ENCODE data around the gene ZNF260. TPM values are rescaled to one million over a fixed set of nuclear protein-coding genes. Genes with fewer than 3 reads are reported as not detected.

ZNF260 gene
- total RNA-seq, result 10 to 100 TPM; 10.6 to 13.7 TPM

DNA sequence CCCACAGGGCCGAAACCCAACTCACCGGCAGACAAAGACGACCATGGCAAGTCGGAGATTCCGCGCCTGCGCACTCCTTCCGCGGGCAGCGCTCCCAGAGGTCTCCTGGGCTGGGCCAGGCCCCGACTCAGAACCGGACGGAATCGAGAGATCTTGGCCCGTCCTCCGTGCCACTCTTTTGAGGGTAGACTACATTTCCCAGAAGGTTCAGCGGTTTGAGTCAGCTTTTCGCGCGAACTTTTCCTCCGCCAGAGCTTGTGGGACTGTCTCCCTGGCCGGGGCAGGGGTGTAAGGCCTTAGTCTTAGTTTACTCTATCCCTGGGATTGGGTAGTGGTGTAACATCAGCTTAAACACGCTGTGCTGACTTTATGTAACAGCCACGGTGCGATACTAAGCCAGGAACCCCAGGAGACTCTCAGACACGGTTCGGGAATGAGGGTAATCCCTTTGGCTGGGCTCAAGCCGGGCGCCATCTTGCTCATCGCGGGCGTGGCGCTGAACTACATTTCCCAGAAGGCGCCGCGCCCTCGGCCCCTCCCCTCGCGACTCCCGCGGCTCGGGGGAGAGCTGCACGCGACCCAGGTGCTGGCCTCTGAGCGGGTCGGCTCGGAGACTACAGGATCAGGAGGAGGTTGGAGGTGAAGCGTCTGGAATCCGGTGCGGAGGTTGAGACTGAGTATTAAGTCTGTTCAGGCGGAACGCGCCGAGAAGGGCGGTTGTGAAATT lies at the start of gene ZNF260:
ZNF260 (minus strand) TSS at position 78 of the 727 bp plus-strand sequence. CDS start 13,033 bp downstream, outside the sequence.
- POLR2A ChIA-PET, result interaction anchor here (1.2 kb wide), 1 partner anchor 45 kb away, joined by 4 read pairs; the partner anchor contains the start of gene ZNF529
- peak; percentile 94 for DNase-seq
- Mint-ChIP-seq H3K4me1 (peaks cover 23% of the 10 kb centered on the region), H3K4me3 (peak within 1 kb of the TSS; percentile 98), H3K27me3 (no peaks in the 10 kb centered on the region), H3K36me3 (ENCODE audit: low read depth) (peaks cover 57% of the 10 kb centered on the region), H3K9me3 (peaks cover 42% of the 10 kb centered on the region), H3K27ac (peak within 1 kb of the TSS; percentile 98)
- CTCF ChIA-PET, result interaction anchor here (1.3 to 2.8 kb wide), 3 partner anchors 13 to 84 kb away, joined by 3 to 10 read pairs (median 3); partner anchors contain the start of gene ZNF566

DNA sequence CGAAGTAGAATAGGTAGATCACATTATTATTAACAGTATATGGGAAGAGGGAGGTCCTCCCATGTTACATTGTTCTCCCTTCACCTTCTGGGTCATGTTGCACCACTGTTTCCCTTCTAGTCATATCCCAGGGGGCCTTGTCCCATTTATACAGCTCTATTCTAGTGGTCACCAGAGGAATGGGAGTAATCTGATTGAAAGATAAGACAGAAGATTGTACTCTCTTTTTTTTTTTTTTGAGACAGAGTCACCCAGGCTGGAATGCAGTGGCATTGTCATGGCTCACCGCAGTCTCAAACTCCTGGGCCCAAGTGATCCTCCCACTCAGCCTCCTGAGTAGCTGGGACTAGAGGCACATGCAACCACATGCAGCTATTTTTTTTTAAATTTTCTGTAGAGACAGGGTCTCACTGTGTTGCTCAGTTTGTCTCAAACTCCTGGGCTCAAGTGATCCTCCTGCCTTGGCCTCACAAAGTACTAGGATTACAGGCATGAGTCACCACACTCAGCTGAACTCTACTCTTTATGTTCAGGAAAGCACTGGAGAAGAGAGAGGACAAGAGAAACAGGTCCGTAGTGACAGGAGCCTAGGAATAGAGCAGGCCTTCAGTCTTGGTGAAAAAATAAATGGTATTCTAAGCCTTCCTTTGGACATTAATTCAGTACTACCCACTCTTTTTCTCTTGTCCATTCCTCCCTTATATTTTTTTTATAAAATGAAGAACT lies 49.4 kb upstream of the ZNF260 start:
- ChIA-PET POLR2A (interaction anchor here (0.9 kb wide), 1 partner anchor 19 kb away, joined by 11 read pairs; no protein-coding TSS in a partner anchor), CTCF (no interaction called here)
- H3K9me3 Mint-ChIP-seq, result peaks cover 43% of the 10 kb centered on the region
- no peaks in the 10 kb centered on the region for H3K27me3 Mint-ChIP-seq
- DNase-seq, result no peak
- no peak overlapping the region for H3K4me3 Mint-ChIP-seq
- peaks cover 81% of the 10 kb centered on the region for H3K36me3 Mint-ChIP-seq (ENCODE audit: low read depth)
- no peak overlapping the region for H3K27ac Mint-ChIP-seq
- H3K4me1 Mint-ChIP-seq, result peaks cover 26% of the 10 kb centered on the region

DNA sequence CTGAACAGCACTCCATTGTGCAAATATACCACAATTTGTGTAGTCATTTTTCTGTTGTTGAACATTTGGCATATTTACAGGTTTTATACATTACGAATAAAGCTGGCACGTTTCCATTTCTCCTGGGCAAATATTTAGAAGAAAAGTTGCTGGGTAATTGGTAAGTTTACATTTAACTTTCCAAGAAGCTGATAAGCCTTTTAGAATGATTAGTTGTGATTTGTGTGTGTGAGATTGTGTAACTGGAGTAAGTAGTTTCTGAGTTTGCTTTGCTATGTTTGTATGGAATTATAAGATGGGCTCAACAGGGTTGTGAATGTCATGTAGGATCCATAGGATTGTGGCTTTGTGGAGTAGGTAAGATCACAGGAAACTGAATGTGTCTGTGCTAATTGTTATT lies 46.7 kb upstream of the ZNF260 start:
- H3K4me1 Mint-ChIP-seq, result peaks cover 34% of the 10 kb centered on the region
- peak overlapping the region; percentile 87 for H3K4me3 Mint-ChIP-seq
- POLR2A ChIA-PET, result no interaction called here
- no peaks in the 10 kb centered on the region for H3K27me3 Mint-ChIP-seq
- CTCF ChIA-PET, result no interaction called here
- peaks cover 34% of the 10 kb centered on the region for H3K9me3 Mint-ChIP-seq
- no peak for DNase-seq
- peak overlapping the region; percentile 94 for H3K27ac Mint-ChIP-seq
- H3K36me3 Mint-ChIP-seq (ENCODE audit: low read depth), result peaks cover 75% of the 10 kb centered on the region

DNA sequence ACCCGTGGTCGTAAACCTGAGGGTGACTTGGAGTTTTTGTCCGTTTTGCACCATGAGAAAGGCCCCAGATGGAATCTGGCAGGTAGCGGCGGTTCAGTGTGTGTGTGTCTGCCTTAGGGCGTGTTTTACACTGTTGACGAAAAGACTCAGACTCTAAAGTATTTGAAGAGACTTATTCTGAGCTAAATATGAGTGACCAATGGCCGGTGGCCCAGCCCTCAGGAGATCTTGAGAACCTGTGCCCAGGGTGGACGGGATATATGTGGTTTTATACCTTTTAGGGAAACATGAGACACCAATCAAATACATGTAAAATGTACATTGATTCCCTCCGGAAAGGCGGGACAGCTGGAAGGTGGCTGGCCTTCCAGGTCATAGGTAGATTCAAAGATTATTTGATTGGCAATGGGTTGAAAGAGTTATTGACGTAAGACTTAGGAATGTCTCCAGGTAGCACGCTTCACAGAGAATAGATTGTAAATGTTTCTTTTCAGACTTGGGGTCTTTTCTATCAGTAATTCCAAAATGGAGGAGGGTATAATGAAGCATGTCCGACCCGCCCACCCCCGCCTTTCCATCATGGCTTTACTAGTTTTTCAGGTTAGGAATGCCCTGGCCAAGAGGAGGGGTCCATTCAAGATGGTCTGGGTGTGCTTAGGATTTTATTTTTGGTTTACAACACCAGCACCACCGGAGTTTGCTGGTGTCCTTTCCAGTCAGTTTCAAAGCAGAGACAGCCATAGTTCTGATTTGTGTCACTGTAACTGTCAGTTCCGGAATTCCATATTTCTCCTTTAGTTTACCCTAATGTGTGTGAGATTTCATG lies 46.0 kb upstream of the ZNF260 start:
- ChIA-PET CTCF (no interaction called here), POLR2A (no interaction called here)
- H3K27me3 Mint-ChIP-seq, result no peaks in the 10 kb centered on the region
- H3K4me3 Mint-ChIP-seq, result peak overlapping the region; percentile 87
- peaks cover 34% of the 10 kb centered on the region for H3K4me1 Mint-ChIP-seq
- H3K27ac Mint-ChIP-seq, result peak overlapping the region; percentile 94
- H3K36me3 Mint-ChIP-seq (ENCODE audit: low read depth), result peaks cover 75% of the 10 kb centered on the region
- H3K9me3 Mint-ChIP-seq, result peaks cover 30% of the 10 kb centered on the region
- no peak for DNase-seq

DNA sequence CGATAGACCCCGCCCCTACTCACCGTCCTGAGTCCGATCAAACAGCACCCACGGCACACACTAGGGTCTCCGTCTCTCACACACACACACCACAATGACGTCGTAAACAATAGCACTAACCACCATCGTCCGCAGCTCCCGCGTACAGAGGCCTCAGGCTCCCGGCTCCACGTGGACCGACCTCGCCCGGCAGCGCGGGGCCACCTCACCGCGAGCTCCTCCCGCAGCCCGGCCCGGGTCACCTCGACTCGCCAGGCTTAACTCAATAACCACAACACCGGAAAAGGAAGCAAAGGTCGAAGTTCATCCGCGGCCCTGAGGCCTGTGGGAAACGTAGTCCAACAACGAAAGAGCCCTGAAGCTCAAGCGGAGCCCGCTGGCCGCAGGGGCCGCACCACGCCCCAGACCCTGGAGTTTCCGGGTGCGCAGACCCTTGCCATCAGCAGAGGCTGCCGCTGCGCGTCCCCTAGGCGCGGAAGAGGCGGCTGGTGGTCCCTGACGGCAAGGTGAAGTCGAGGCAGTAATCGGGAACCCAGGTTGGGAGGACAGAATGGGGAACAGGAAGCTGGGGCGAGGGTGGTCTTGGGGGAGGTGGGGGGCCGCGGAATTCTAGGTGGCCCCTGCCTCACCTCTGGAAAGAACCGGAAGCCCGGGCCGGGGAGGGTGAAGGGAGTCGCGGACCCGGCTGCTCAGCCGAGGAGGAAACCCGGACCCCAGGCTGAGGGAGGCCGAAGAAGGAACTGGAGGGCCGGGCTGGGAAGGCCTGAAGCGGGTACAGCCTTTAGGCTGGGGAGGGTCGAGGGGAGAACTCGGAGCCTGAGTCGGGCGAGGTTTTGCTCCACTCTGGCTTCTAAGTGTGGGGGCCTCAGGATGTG lies 45.2 kb upstream of the ZNF260 start, which contains the start of gene ZNF529:
ZNF529 (minus strand) TSS at position 273 of the 875 bp plus-strand sequence. CDS start 946 bp downstream, outside the sequence.
- ChIA-PET CTCF (interaction anchor here (0.9 kb wide), 1 partner anchor 32 kb away, joined by 3 read pairs; the partner anchor contains the start of gene ZNF382), POLR2A (interaction anchor here (0.6 to 1.1 kb wide), 3 partner anchors 32 to 186 kb away, joined by 3 to 7 read pairs (median 4); partner anchors contain the start of genes ZNF260 and ZNF382)
- Mint-ChIP-seq H3K4me1 (peaks cover 34% of the 10 kb centered on the region), H3K36me3 (ENCODE audit: low read depth) (peaks cover 75% of the 10 kb centered on the region), H3K9me3 (peaks cover 35% of the 10 kb centered on the region), H3K27me3 (no peaks in the 10 kb centered on the region), H3K4me3 (peak within 1 kb of the TSS; percentile 87), H3K27ac (peak within 1 kb of the TSS; percentile 94)
- DNase-seq, result peak; percentile 90

DNA sequence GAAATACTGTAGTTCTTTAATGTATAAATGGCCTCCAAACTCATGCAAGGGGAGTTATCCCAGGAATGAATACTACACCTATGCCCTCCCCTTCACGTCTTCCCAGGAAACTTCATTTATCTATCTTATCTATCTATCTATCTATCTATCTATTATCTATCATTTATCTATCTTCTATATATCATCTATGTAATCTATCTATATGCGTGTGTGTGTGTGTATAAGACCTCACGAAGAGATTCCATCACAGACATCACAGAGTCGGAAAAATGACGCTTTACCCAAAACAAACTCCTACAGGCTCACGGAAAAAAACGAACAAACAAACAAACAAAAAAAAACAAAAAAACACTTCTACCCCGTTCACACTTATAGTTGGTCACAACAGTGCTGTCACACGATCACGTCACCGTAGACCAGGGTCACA lies 44.5 kb upstream of the ZNF260 start:
- H3K4me3 Mint-ChIP-seq, result peak overlapping the region; percentile 87
- ChIA-PET POLR2A (interaction anchor here (1.1 kb wide), 2 partner anchors 32 to 44 kb away, joined by 4 to 7 read pairs; partner anchors contain the start of genes ZNF260 and ZNF382), CTCF (interaction anchor here (0.6 to 0.9 kb wide), 2 partner anchors 32 to 1171 kb away, joined by 3 read pairs; partner anchors contain the start of gene ZNF382)
- peaks cover 36% of the 10 kb centered on the region for H3K4me1 Mint-ChIP-seq
- no peaks in the 10 kb centered on the region for H3K27me3 Mint-ChIP-seq
- peaks cover 40% of the 10 kb centered on the region for H3K9me3 Mint-ChIP-seq
- H3K27ac Mint-ChIP-seq, result peak overlapping the region; percentile 94
- DNase-seq, result no peak
- peaks cover 79% of the 10 kb centered on the region for H3K36me3 Mint-ChIP-seq (ENCODE audit: low read depth)

DNA sequence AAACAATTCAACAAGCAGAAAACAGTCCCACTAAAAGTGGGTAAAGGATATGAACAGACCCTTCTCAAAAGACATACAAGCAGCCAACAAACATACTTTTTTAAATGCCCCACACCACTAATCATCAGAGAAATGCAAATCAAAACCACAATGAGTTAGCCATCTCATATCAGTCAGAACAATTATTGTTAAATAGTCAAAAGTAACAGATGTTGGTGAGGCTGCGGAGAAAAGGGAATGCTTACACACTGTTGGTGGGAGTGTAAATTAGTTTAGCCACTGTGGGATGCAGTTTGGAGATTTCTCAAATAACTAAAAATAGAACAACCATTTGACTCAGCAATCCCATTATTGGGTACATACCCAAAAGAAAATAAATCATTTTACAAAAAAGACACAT lies 36.3 kb upstream of the ZNF260 start:
- no peak for DNase-seq
- H3K4me3 Mint-ChIP-seq, result no peak overlapping the region

DNA sequence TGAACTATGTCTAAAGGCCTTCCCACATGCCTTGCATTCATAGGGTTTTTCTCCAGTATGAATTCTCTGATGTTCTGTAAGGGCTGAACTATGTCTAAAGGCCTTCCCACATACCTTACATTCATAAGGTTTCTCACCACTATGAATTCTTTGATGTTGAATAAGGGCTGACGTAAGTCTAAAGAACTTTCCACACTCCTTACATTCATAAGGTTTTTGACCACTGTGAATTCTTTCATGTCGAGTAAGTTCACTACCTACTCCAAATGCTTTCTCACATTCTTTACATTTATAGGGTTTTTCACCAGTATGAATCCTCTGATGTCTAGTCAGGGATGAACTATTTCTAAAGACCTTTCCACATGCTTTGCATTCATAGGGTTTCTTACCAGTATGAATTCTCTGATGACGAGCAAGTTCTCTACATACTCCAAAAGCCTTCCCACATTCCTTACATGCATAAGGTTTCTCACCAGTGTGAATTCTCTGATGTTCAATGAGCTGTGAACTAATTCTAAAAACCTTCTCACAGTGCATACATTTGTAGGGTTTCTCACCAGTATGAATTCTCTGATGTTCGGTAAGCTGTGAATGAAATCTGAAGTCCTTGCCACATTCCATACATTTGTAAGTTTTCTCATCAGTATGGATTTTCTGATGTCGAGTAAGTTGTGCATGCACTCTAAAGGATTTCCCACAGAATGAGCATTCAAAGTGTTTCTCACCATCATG lies 19.1 kb upstream of the ZNF260 start:
- no peak overlapping the region for H3K27ac Mint-ChIP-seq
- POLR2A ChIA-PET, result no interaction called here
- H3K4me3 Mint-ChIP-seq, result no peak overlapping the region
- peaks cover 77% of the 10 kb centered on the region for H3K9me3 Mint-ChIP-seq
- no peaks in the 10 kb centered on the region for H3K4me1 Mint-ChIP-seq
- peaks cover 88% of the 10 kb centered on the region for H3K36me3 Mint-ChIP-seq (ENCODE audit: low read depth)
- no peaks in the 10 kb centered on the region for H3K27me3 Mint-ChIP-seq
- no peak for DNase-seq
- CTCF ChIA-PET, result no interaction called here

More for the DNA sequence above, 36.3 kb upstream of the ZNF260 start:
- ChIA-PET CTCF (no interaction called here), POLR2A (no interaction called here)
- peaks cover 1% of the 10 kb centered on the region for H3K4me1 Mint-ChIP-seq
- H3K36me3 Mint-ChIP-seq (ENCODE audit: low read depth), result peaks cover 84% of the 10 kb centered on the region
- no peak overlapping the region for H3K27ac Mint-ChIP-seq
- no peaks in the 10 kb centered on the region for H3K27me3 Mint-ChIP-seq
- peaks cover 56% of the 10 kb centered on the region for H3K9me3 Mint-ChIP-seq

DNA sequence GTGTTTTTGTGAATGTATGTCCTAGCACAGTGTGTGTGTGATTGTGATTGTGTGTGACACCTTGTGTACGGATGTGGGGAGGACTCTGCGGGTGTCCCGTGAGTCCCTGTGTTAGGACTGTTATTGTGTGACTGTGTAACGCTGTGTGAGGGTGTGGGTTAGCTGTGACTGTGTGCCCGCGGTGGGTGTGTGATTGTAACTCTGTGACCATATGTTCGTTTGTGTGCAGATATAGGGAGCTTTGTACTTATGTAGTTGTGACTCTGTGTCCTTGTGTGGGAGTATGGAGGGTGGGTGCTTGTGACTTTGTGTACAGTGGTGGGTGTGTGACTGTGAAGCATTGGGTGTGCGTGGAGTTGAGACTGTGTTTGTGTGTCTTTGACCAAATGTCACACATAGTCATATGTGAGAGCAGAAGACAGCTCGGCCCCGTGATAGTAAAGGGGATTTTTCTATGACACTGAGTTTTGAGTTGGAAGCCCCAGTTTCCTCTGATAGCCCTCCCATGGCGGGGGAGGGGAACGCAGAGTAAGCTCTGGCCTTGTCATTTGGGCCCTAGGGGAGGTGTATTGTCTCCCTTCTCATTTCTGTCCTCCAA lies 949 bp upstream of the ZNF260 start:
- Mint-ChIP-seq H3K36me3 (ENCODE audit: low read depth) (peaks cover 58% of the 10 kb centered on the region), H3K9me3 (peaks cover 45% of the 10 kb centered on the region), H3K4me1 (peaks cover 23% of the 10 kb centered on the region), H3K27me3 (no peaks in the 10 kb centered on the region), H3K4me3 (peak overlapping the region; percentile 98), H3K27ac (peak overlapping the region; percentile 98)
- ChIA-PET POLR2A (interaction anchor here (1.2 kb wide), 1 partner anchor 44 kb away, joined by 4 read pairs; the partner anchor contains the start of gene ZNF529), CTCF (interaction anchor here (1.3 to 2.8 kb wide), 2 partner anchors 12 to 83 kb away, joined by 3 to 10 read pairs; no protein-coding TSS in a partner anchor)
- DNase-seq, result no peak

DNA sequence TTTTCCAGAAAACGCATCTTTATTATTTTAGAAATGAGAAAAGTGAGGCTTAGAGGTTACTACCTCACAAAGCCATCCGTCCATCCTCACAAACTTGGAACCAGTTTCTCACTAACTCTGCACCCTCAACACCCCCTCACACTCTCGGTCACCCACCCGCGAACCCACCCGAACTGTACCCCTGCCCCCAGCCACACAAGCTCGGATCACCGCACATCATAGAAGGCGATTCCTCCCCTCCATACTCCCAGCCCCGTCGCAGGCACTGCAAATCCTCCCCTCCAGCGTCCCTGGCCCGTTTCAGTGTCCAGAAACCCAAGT lies 238 bp downstream of the ZNF260 start:
- CTCF ChIA-PET, result interaction anchor here (1.3 to 2.8 kb wide), 3 partner anchors 13 to 85 kb away, joined by 3 to 10 read pairs (median 3); partner anchors contain the start of gene ZNF566
- peak overlapping the region; percentile 98 for H3K27ac Mint-ChIP-seq
- H3K9me3 Mint-ChIP-seq, result peaks cover 44% of the 10 kb centered on the region
- H3K36me3 Mint-ChIP-seq (ENCODE audit: low read depth), result peaks cover 59% of the 10 kb centered on the region
- DNase-seq, result no peak
- no peaks in the 10 kb centered on the region for H3K27me3 Mint-ChIP-seq
- POLR2A ChIA-PET, result interaction anchor here (1.2 kb wide), 1 partner anchor 45 kb away, joined by 4 read pairs; the partner anchor contains the start of gene ZNF529
- peak overlapping the region; percentile 98 for H3K4me3 Mint-ChIP-seq
- H3K4me1 Mint-ChIP-seq, result peaks cover 23% of the 10 kb centered on the region
